Skeletal muscle satellite cell (primary cell): ENCODE results near the gene RNF181.
A peak's percentile ranks its signal among the peaks of the same experiment; 100 is the strongest.
"Not testable (repeated sequence)": the region's sequence is repeated elsewhere in the genome, so short reads cannot be mapped to it uniquely, and the experiment has no call there.

Experiments
- H3K27me3 ChIP-seq: 2 replicates; pipeline ENCODE4 v1.7.0; 2013; ENCODE audit warnings: low read length; ENCODE audit not compliant: control insufficient read depth, insufficient read depth
- H3K36me3 ChIP-seq: 2 replicates; pipeline ENCODE4 v1.7.0; 2013; ENCODE audit warnings: mild to moderate bottlenecking, control low read depth, low read length; ENCODE audit not compliant: insufficient read depth
- H3K4me1 ChIP-seq: 2 replicates; pipeline ENCODE4 v1.7.0; 2013; ENCODE audit warnings: low read length; ENCODE audit not compliant: control insufficient read depth, insufficient read depth
- H3K4me2 ChIP-seq: 2 replicates; pipeline ENCODE4 v1.7.0; 2013; ENCODE audit warnings: mild to moderate bottlenecking, low read length
- H3K4me3 ChIP-seq: 2 replicates; pipeline ENCODE4 v1.7.0; 2013; ENCODE audit warnings: low read length
- H3K9ac ChIP-seq: 2 replicates; pipeline ENCODE4 v1.7.0; 2013; ENCODE audit warnings: mild to moderate bottlenecking, low read depth, low read length, moderate library complexity
- H3K9me3 ChIP-seq: replicated peaks from 2 replicates; pipeline ENCODE4 v1.7.0; 2013; ENCODE audit warnings: mild to moderate bottlenecking, control low read depth, low read length

Gene RNF181

GRCh38 chr2:85599468-85600234 lies 4.1 kb downstream of the RNF181 start:
- H3K9ac ChIP-seq = no peak overlapping the region
- no peaks in the 10 kb centered on the region for H3K9me3 ChIP-seq
- peaks cover 31% of the 10 kb centered on the region for H3K36me3 ChIP-seq
- no peaks in the 10 kb centered on the region for H3K27me3 ChIP-seq
- no peak overlapping the region for H3K4me2 ChIP-seq
- H3K4me3 ChIP-seq = no peak overlapping the region
- peaks cover 22% of the 10 kb centered on the region for H3K4me1 ChIP-seq

- Histone ChIP-seq H3K27me3 (no peaks in the 10 kb centered on the region), H3K4me1 (peaks cover 23% of the 10 kb centered on the region), H3K36me3 (peaks cover 31% of the 10 kb centered on the region), H3K9ac (no peak overlapping the region), H3K4me2 (no peak overlapping the region), H3K9me3 (no peaks in the 10 kb centered on the region), H3K4me3 (no peak overlapping the region)
Measured at GRCh38 chr2:85600235-85600575, 4.7 kb downstream of the RNF181 start.

DNA sequence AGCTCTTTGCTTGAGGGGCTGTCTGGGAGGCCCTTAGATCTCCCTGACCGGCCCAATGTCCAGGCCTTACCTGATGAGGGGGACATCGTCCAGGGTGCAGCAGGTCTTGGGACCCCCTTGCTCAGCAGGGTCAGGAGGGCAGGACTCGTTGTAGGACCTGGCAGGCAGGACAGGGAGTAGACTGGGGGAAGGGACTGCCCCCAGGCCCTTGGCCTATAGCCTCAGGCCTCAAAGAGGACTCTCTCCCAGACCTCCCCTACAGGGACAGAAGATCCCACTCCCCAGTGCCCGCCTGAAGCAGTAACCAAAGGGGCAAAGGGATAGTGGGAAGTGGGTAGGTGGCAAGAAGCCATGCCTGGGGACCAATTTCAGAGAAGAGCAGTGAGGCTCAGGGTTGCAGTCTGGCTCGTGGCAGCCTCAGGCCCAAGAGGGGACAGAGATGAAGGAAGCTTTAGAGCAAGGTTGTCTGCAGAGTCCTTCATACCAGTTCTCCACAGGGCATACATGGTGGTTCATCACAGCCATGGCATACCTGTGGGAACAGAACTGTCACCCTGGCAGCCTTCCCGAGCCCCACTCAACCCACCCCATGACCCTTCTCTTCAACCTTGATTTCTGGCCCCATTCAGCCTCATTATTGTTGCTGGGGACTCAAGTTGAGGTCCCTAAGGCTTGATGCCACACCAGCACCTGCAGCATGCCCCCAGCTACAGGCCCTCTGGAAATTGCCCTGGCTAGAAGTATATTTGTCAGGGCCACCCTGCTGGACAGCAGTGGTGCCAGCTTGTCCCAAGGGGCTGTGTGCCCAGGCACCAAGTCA lies 5.6 kb downstream of the RNF181 start:
- Histone ChIP-seq H3K4me3 (peak overlapping the region; percentile 89), H3K4me1 (peaks cover 33% of the 10 kb centered on the region), H3K4me2 (peak overlapping the region; percentile 93), H3K9ac (peak overlapping the region; percentile 82), H3K9me3 (no peaks in the 10 kb centered on the region), H3K27me3 (no peaks in the 10 kb centered on the region), H3K36me3 (peaks cover 33% of the 10 kb centered on the region)

DNA sequence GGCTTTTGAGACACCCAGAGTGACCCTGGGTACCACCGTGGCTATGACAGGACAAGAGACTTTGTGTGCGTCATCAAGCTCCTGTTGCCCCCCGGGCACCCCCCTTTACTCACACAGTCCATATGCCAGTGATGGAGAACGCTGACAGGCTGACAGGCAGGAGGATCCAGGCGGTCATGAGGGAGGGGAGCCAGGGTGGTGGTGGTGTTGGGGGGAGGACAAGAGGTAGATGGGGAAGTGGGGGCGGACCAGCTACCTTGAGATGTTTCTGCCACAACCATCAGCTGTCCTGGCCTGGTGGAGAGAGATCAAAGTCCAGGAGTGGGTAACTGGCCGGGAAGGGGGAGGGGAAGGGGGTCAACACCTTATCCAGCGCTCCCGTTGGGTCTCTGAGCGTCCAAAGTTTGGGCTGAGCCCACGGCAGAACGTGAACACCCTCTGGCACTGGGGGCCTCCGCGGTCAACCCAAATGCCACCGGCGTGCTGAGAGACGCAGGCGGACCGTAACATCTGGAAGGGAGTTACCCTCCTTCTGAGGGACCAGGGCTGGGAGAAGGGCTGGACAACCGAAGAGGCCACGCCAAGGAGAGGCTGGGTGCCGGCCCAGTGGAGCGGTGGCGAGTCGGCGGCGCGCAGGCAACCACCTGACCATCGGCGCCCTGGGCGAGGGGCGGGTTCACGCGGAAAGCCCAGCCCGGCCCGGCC lies 6.4 kb downstream of the RNF181 start:
- Histone ChIP-seq H3K4me2 (peak overlapping the region; percentile 93), H3K4me3 (peak overlapping the region; percentile 89), H3K9ac (peak overlapping the region; percentile 82), H3K27me3 (no peaks in the 10 kb centered on the region), H3K36me3 (peaks cover 32% of the 10 kb centered on the region), H3K9me3 (no peaks in the 10 kb centered on the region), H3K4me1 (peaks cover 29% of the 10 kb centered on the region)

- peak within 1 kb of the TSS; percentile 89 for H3K4me3 ChIP-seq
- peak within 1 kb of the TSS; percentile 93 for H3K4me2 ChIP-seq
- H3K9ac ChIP-seq = peak within 1 kb of the TSS; percentile 82
- peaks cover 29% of the 10 kb centered on the region for H3K4me1 ChIP-seq
- H3K36me3 ChIP-seq = peaks cover 25% of the 10 kb centered on the region
- no peaks in the 10 kb centered on the region for H3K27me3 ChIP-seq
- no peaks in the 10 kb centered on the region for H3K9me3 ChIP-seq
Measured at GRCh38 chr2:85602476-85603234, 7.1 kb downstream of the RNF181 start, which contains the start of gene TMEM150A. TMEM150A (minus strand) TSS chr2:85602698; CDS start chr2:85601948, 750 bp downstream.

DNA sequence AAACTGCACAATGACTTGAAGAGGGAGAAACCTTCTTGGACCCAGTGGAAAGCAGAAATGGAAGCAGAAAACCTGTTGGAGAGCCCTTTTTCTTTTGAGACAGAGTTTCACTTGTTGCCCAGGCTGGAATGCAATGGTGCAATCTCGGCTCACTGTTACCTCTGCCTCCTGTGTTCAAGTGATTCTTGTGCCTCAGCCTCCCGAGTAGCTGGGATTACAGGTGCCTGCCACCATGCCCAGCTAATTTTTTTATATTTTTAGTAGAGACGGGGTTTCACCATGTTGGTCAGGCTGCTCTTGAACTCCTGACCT lies 8.5 kb downstream of the RNF181 start:
- not testable (repeated sequence) for H3K9ac ChIP-seq, H3K9me3 ChIP-seq, H3K27me3 ChIP-seq
- Histone ChIP-seq H3K4me2 (peak overlapping the region; percentile 66), H3K36me3 (peaks cover 25% of the 10 kb centered on the region), H3K4me3 (peak overlapping the region; percentile 89), H3K4me1 (peaks cover 29% of the 10 kb centered on the region)

DNA sequence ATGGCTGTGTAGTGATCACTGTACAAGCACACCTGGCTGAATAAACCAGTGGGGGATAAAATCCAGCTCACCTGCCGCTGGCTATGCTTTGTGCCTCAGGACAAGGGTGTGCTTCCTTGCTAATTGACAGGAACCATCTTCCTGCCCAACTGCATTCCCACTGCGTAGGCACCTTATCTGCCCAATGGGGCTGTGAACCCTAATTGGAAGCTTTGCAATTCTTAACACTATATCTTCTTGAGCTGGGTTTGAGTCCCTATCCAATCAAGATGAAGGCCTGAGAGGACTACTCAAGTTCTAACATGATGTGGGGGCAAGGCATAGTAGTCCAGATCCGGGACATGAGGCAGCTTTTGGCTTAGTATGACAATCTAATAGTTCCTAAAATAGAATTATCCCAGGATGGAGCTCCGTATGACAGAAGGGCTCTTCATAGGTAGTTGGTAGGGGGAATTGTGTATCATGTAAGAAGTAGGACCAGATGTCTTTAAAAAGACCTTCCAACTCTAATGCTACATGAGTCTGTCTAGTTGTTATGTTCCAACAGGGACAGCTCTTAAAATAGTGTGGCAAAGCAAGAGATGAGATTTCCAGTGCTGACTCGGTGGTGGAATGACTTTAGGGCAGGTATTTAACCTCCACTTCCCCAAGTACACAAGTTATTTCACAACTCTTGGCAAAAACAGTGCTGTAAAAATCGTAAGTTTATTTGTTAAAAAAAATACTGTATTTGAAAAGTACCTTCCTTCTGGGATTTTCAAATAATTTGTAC lies 9.2 kb downstream of the RNF181 start:
- Histone ChIP-seq H3K4me3 (peak overlapping the region; percentile 29), H3K4me2 (peak overlapping the region; percentile 48), H3K27me3 (no peaks in the 10 kb centered on the region), H3K4me1 (peaks cover 29% of the 10 kb centered on the region), H3K9ac (peak overlapping the region; percentile 12), H3K36me3 (peaks cover 21% of the 10 kb centered on the region), H3K9me3 (no peaks in the 10 kb centered on the region)

DNA sequence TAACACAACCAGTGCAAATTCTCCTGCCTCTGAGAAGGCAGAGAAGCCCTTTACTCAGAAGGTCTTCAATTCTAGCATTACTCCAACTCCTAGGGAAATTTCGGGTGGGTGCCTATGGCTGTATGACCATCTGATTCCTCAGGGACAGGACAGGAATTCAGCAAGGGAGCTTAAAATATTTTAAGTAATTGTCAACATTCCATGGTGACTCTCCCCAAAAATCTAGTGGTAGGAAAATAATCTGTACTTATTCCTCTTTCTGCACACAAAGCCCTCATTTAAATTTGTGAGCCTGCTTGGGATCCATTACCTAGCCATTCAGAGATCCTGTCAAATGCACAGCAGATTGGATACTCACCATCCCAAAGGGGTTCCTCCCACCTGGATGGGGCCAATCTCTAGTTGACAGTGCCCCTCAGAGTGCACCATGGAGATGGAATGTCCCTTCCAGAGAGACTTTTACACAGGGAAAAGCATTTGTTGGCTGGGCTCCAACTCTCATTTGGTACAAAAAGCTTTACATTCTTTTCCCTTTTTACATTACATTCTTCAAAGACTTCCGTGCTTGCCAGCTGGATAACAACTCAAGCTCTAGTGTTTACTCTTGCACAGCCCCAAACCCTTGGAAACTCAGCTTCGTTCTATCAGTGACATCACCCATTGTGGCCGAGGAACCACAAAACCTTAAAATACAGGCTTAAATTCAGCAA lies 10.0 kb downstream of the RNF181 start:
- Histone ChIP-seq H3K4me3 (no peak overlapping the region), H3K4me1 (peaks cover 35% of the 10 kb centered on the region), H3K9me3 (no peaks in the 10 kb centered on the region), H3K36me3 (peaks cover 22% of the 10 kb centered on the region), H3K9ac (peak overlapping the region; percentile 12), H3K27me3 (no peaks in the 10 kb centered on the region), H3K4me2 (peak overlapping the region; percentile 48)

GRCh38 chr2:85606116-85606455 lies 10.5 kb downstream of the RNF181 start:
- Histone ChIP-seq H3K4me3 (peak overlapping the region; percentile 32), H3K9me3 (no peaks in the 10 kb centered on the region), H3K9ac (peak overlapping the region; percentile 29)

More at GRCh38 chr2:85606116-85606455, 10.5 kb downstream of the RNF181 start:
- no peaks in the 10 kb centered on the region for H3K27me3 ChIP-seq
- peak overlapping the region; percentile 48 for H3K4me2 ChIP-seq
- H3K36me3 ChIP-seq = peaks cover 22% of the 10 kb centered on the region
- H3K4me1 ChIP-seq = peaks cover 35% of the 10 kb centered on the region
